K562 (cell line): ENCODE data around the gene MYO3B. TPM values are rescaled to one million over a fixed set of nuclear protein-coding genes. Genes with fewer than 3 reads are reported as not detected.

Experiments used
- ETV1 ChIP-seq: fragments of 450-650 bp; conservative IDR thresholded peaks from 2 replicates; pipeline ENCODE4 v1.6.1; 2016; ENCODE audit warnings: missing genetic modification characterization, control low read depth, low read depth, missing compliant biosample characterization
- NFRKB ChIP-seq: fragments of 450-650 bp; IDR thresholded peaks from 2 replicates; pipeline ENCODE4 v1.6.1; 2016; ENCODE audit warnings: low read depth
- PRPF4 ChIP-seq: fragments of 200-400 bp; formaldehyde crosslinking; IDR thresholded peaks from one replicate; pipeline ENCODE4 v1.6.1; 2017; ENCODE audit warnings: low read length, low read depth, mild to moderate bottlenecking; ENCODE audit not compliant: insufficient read depth, poor library complexity, severe bottlenecking
- RBM39 ChIP-seq: fragments of 200-400 bp; formaldehyde crosslinking; optimal IDR thresholded peaks from 2 replicates; pipeline ENCODE3; 2018; ENCODE audit warnings: low read depth, low read length
- RNF2 ChIP-seq: sonication (generic); IDR thresholded peaks from 2 replicates; pipeline ENCODE4 v1.6.1; 2016
- ZC3H4 ChIP-seq: sonication (generic); formaldehyde crosslinking; IDR thresholded peaks from 2 replicates; pipeline ENCODE4 v1.9.0; 2021; ENCODE audit warnings: missing genetic modification reagents, borderline replicate concordance
- ZNF174 ChIP-seq: fragments of 250-450 bp; sonication (Bioruptor Pico); IDR thresholded peaks from 2 replicates; pipeline ENCODE4 v1.4.0; 2020; ENCODE audit warnings: mild to moderate bottlenecking
- ZNF444 ChIP-seq: fragments of 250-450 bp; sonication (Bioruptor Pico); IDR thresholded peaks from 2 replicates; pipeline ENCODE4 v1.4.0; 2020; ENCODE audit warnings: mild to moderate bottlenecking, moderate library complexity
- ZNF76 ChIP-seq: fragments of 250-450 bp; sonication (Bioruptor Pico); IDR thresholded peaks from 2 replicates; pipeline ENCODE4 v1.4.0; 2020; ENCODE audit warnings: mild to moderate bottlenecking, moderate library complexity, borderline replicate concordance
- polyA plus RNA-seq, 8 experiments: library from polyadenylated mRNA; depleted of rRNA in 4 of 8; stranded (reverse) in 5 of 8; unstranded in 3 of 8; fragments of >200 nt; fragmentation: Nextera tagmentation in 2 of 8; fragmentation: Illumina TruSeq in 1 of 8; extraction: Ambion mirVana in 2 of 8; extraction: Trizol in 1 of 8; gene quantifications; 2 replicates each; pipeline versions ENCODE4 v1.2.1 to v1.2.3, GENCODE V29; 2011 to 2014; ENCODE audit warnings: inconsistent platforms in 1 of 8, missing spikeins in 1 of 8
- total RNA-seq, 7 experiments: library from RNA; depleted of rRNA in 6 of 7; stranded (reverse); fragments of >200 nt in 6 of 7; fragmentation: Illumina TruSeq in 2 of 7; extraction: Trizol in 2 of 7; gene quantifications; 2 replicates each; pipeline versions ENCODE4 v1.2.1 to v1.2.3, GENCODE V29; 2011 to 2021; ENCODE audit warnings: low replicate concordance in 1 of 7
- TF ChIP-seq, protein P1 (sequence below): fragments of 450-650 bp; formaldehyde crosslinking; IDR thresholded peaks from 2 replicates; pipeline ENCODE4 v1.4.0; 2020; ENCODE audit warnings: mild to moderate bottlenecking, mixed read lengths
- TF ChIP-seq, protein P2 (sequence below), 2 experiments: fragments of 450-650 bp; formaldehyde crosslinking in 1 of 2; IDR thresholded peaks; 2 replicates each; pipeline versions ENCODE4 v1.4.0 to v1.6.1; 2014 to 2020; ENCODE audit warnings: mild to moderate bottlenecking in 2 of 2, borderline replicate concordance in 1 of 2, low read depth in 1 of 2

MYO3B gene
- total and polyA plus RNA-seq, 9 of the 15 experiments (the other 6 are each of a cell fraction or from before 2014, with no cell fraction given) = 2.7 to 6.5 (median 3.6) TPM

DNA sequence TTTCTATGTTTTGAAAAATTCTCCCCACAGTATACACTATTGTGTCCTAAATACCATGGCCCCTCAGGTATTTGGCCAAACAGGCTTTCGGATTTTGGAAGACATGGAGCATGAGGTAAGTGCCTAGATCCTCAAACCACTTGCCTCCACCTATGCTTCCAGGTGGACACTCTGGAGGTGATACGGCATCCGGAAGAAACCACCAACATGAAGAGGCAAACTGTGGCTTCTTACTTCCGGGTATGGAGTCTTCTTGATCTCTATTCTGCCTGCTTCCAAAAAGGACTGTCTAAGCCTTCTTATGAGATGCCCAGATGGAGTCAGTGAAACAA, 285.2 kb downstream of the MYO3B start (continued):
- TF ChIP-seq RNF2 (no peak), RBM39 (no peak), ZC3H4 (CRISPR knock-in tag) (no peak), ETV1 (peak; percentile 51; the same call in 1 of the 2 replicates), PRPF4 (no peak), ZNF174 (CRISPR knock-in tag) (no peak), ZNF444 (CRISPR knock-in tag) (no peak), NFRKB (0 out of 2 replicates have a peak, but pooled peaks have one; percentile 66), ZNF76 (CRISPR knock-in tag) (no peak)
- TF ChIP-seq, protein P1, sequence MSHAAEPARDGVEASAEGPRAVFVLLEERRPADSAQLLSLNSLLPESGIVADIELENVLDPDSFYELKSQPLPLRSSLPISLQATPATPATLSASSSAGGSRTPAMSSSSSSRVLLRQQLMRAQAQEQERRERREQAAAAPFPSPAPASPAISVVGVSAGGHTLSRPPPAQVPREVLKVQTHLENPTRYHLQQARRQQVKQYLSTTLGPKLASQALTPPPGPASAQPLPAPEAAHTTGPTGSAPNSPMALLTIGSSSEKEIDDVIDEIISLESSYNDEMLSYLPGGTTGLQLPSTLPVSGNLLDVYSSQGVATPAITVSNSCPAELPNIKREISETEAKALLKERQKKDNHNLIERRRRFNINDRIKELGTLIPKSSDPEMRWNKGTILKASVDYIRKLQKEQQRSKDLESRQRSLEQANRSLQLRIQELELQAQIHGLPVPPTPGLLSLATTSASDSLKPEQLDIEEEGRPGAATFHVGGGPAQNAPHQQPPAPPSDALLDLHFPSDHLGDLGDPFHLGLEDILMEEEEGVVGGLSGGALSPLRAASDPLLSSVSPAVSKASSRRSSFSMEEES (CRISPR knock-in tag) = no peak
- TF ChIP-seq, protein P2, sequence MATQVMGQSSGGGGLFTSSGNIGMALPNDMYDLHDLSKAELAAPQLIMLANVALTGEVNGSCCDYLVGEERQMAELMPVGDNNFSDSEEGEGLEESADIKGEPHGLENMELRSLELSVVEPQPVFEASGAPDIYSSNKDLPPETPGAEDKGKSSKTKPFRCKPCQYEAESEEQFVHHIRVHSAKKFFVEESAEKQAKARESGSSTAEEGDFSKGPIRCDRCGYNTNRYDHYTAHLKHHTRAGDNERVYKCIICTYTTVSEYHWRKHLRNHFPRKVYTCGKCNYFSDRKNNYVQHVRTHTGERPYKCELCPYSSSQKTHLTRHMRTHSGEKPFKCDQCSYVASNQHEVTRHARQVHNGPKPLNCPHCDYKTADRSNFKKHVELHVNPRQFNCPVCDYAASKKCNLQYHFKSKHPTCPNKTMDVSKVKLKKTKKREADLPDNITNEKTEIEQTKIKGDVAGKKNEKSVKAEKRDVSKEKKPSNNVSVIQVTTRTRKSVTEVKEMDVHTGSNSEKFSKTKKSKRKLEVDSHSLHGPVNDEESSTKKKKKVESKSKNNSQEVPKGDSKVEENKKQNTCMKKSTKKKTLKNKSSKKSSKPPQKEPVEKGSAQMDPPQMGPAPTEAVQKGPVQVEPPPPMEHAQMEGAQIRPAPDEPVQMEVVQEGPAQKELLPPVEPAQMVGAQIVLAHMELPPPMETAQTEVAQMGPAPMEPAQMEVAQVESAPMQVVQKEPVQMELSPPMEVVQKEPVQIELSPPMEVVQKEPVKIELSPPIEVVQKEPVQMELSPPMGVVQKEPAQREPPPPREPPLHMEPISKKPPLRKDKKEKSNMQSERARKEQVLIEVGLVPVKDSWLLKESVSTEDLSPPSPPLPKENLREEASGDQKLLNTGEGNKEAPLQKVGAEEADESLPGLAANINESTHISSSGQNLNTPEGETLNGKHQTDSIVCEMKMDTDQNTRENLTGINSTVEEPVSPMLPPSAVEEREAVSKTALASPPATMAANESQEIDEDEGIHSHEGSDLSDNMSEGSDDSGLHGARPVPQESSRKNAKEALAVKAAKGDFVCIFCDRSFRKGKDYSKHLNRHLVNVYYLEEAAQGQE (IDR thresholded peaks at IDR 0.05; ENCODE audit: borderline replicate concordance) = no peak
- TF ChIP-seq, protein P2 (CRISPR knock-in tag; IDR thresholded peaks at IDR 0.05; ENCODE audit: low read depth) = no peak
